ENCODE data around the gene CFAP57.

The CFAP57 gene

DNA sequence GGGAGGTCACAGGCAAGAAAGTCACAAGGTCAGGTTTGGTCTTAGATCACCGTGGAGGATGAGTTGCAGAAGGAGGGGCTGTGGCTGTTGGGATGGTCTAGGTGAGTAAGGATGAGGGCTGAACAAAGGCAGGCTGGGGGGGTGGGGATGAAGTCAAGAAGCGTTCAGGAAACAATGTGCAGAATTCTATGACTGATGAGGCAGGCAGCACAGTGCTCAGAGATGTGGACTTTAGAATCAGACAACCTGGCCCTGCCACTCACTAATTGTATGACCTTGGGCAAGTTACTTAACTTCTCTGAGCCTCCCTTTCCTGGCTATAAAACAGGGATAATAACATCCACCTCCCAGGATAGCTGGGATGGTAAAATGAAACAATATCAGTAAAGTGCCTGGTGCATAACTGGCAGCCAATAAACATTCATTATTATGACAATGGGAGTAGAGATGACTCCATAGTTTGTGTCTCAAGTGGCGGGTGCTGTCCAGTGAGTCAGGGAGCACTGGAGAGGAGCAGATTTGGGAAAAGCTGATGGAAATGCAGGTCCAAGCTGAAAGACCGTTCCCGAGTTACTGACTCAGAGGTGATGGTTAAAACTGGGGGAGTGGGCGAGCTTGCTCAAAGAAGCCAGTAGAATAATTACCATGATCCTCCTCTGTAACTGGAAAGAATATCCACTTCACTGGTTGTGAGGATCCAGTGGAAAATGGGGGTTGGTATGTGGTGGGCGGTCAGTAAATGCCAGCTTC is 130.8 kb downstream of the CFAP57 start:
- no peak for DNase-seq

GRCh38 chr1:43303471-43304313 is 131.6 kb downstream of the CFAP57 start:
- DNase-seq: no peak

Data from activated naive CD4-positive, alpha-beta T cell treated with anti-CD3 and anti-CD28 coated beads, Interleukin-2, amount 50 U/mL, for 16 hours (primary cell).